Endothelial cell (in vitro differentiated cells): Measurements from ENCODE around the gene EMD. TPM values are rescaled to one million over a fixed set of nuclear protein-coding genes. Genes with fewer than 3 reads are reported as not detected.

Experiments
- DNase-seq: peaks from one replicate; pipeline ENCODE4 v3.0.0; 2021; ENCODE audit warnings: low spot score
- H3K27ac Mint-ChIP-seq: one replicate; pipeline ENCODE4 v1.8.0; 2021; ENCODE audit warnings: mixed read lengths, inconsistent platforms; ENCODE audit not compliant: unreplicated experiment
- H3K27me3 Mint-ChIP-seq: one replicate; pipeline ENCODE4 v1.8.0; 2021; ENCODE audit warnings: mild to moderate bottlenecking, moderate library complexity, mixed read lengths, inconsistent platforms; ENCODE audit not compliant: unreplicated experiment
- H3K36me3 Mint-ChIP-seq: one replicate; pipeline ENCODE4 v1.8.0; 2021; ENCODE audit warnings: mild to moderate bottlenecking, low read depth, mixed read lengths, inconsistent platforms; ENCODE audit not compliant: unreplicated experiment
- H3K4me1 Mint-ChIP-seq: one replicate; pipeline ENCODE4 v1.8.0; 2021; ENCODE audit warnings: mild to moderate bottlenecking, mixed read lengths, inconsistent platforms; ENCODE audit not compliant: unreplicated experiment
- H3K4me3 Mint-ChIP-seq: one replicate; pipeline ENCODE4 v1.8.0; 2021; ENCODE audit warnings: mild to moderate bottlenecking, mixed read lengths, inconsistent platforms; ENCODE audit not compliant: unreplicated experiment
- H3K9me3 Mint-ChIP-seq: one replicate; pipeline ENCODE4 v1.8.0; 2021; ENCODE audit warnings: mixed read lengths, inconsistent platforms; ENCODE audit not compliant: unreplicated experiment
- total RNA-seq: library from RNA; stranded (reverse); fragmentation: NEBNext Ultra II Directional; extraction: Animal tissue kit (Norgen Biotek cat#: 25700); gene quantifications from one replicate; pipeline ENCODE4 v1.2.1, GENCODE V29; 2021; ENCODE audit not compliant: unreplicated experiment
- TF ChIP-seq, protein P1 (sequence below): fragments of 200-600 bp; sonication (generic); IDR thresholded peaks from one replicate; pipeline ENCODE4 v1.5.0; 2021; ENCODE audit warnings: antibody characterized with exemption; ENCODE audit not compliant: unreplicated experiment

The EMD gene
- total RNA-seq, 1 donor from 2014 or later = 44.7 TPM

DNA sequence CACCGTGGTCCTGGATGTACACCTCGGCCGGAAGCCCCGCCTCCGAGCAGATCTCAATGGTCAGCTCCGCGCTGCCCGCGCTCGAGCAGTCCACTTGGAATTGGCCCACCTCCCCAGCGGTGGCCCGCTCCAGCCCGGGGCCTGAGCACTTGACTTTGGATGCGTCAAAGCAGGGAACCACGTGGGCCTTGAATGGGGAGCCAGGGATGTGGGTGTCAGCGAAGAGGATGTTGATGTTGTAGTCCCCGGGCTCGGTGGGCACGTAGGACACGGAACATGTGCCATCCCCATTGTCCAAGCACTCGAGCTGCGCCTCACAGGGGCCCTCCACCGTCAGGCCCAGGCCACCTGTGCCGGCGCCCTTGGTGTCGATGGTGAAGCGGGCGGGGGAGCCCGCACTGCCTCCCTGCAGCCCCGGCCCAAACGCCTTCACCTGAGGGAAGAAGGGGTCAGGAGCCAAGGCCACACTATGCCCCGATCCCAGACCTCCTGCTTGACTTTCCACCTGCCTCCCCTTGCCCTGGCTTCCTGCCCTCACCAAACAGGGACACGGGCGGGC, 18.9 kb upstream of the EMD start:
- H3K4me3 Mint-ChIP-seq = no peak overlapping the region
- H3K36me3 Mint-ChIP-seq = peaks cover 9% of the 10 kb centered on the region
- no peak overlapping the region for H3K27ac Mint-ChIP-seq
- H3K27me3 Mint-ChIP-seq = peaks cover 7% of the 10 kb centered on the region
- no peak for DNase-seq
- H3K4me1 Mint-ChIP-seq = no peaks in the 10 kb centered on the region
- H3K9me3 Mint-ChIP-seq = no peaks in the 10 kb centered on the region
- TF ChIP-seq, protein P1, sequence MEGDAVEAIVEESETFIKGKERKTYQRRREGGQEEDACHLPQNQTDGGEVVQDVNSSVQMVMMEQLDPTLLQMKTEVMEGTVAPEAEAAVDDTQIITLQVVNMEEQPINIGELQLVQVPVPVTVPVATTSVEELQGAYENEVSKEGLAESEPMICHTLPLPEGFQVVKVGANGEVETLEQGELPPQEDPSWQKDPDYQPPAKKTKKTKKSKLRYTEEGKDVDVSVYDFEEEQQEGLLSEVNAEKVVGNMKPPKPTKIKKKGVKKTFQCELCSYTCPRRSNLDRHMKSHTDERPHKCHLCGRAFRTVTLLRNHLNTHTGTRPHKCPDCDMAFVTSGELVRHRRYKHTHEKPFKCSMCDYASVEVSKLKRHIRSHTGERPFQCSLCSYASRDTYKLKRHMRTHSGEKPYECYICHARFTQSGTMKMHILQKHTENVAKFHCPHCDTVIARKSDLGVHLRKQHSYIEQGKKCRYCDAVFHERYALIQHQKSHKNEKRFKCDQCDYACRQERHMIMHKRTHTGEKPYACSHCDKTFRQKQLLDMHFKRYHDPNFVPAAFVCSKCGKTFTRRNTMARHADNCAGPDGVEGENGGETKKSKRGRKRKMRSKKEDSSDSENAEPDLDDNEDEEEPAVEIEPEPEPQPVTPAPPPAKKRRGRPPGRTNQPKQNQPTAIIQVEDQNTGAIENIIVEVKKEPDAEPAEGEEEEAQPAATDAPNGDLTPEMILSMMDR = no peak

DNA sequence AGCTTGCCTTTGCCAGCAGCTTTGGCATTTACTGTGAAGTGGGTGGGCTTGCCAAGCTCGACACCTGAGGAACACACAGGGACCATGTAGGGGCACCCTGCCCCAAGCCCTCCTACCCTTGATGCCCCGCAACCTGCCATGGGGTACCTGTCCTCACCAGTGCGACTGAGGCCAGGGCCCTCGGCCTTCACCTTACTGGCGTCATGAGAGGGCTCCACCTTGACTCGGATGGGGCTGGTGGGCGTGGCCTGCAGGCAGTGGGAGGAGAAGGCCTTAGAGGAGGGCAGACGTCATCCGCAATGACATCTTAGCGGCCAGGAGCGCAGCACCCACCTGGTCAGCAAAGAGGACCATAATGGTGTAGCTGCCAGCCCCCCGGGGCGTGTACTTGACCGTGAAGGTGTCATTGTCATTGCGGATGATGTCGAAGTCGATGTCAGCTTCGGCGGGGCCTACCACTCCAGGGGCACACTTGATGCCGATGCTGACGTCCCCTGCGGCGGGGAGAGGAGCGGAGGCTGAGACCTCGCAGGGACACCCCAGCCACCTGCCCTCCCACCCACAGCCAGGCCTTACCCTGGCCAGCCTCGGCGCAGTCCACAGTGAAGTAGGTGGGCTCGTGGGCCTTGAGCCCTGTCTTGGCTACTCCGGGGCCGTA, 16.9 kb upstream of the EMD start:
- Mint-ChIP-seq H3K36me3 (peaks cover 9% of the 10 kb centered on the region), H3K4me1 (no peaks in the 10 kb centered on the region), H3K27me3 (peaks cover 8% of the 10 kb centered on the region), H3K4me3 (no peak overlapping the region), H3K9me3 (no peaks in the 10 kb centered on the region), H3K27ac (no peak overlapping the region)
- TF ChIP-seq, protein P1 = no peak
- DNase-seq = no peak

DNA sequence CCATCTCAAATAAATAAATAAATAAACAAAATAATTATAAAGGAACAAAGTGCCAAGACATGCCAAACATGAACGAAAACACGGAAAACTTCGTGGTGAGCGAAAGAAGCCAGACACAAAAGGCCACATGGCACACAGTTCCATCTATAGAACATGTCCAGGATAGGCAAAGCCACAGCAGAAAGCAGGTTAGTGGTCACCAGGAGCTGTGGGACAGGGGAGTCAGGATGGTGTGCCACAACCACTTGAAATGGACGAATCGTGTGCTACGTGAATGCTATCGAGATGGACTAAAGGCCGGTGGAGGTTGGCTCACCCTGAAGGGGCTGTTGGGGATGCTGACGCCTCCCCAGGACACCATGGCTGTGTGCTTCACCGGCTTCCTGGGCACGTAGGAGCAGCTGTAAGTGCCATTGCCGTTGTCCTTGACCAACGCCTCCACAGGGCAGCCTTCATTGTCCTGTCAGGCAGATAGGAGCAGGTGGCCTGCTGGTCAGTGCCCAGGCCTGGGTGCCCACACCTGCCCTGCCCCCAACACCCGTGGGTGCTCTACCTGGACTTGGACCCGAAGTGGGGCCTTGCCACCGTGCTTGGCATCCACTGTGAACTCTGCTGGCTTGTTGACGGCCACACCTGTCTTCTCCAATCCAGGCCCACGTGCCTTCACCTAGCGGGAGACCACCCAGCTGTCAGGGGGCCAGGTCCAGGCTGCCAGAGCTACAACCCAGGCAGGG, 15.2 kb upstream of the EMD start:
- Mint-ChIP-seq H3K36me3 (peaks cover 6% of the 10 kb centered on the region), H3K9me3 (no peaks in the 10 kb centered on the region), H3K27me3 (peaks cover 6% of the 10 kb centered on the region), H3K4me3 (no peak overlapping the region), H3K27ac (peak overlapping the region; percentile 74), H3K4me1 (no peaks in the 10 kb centered on the region)
- DNase-seq = no peak
- TF ChIP-seq, protein P1 = no peak

DNA sequence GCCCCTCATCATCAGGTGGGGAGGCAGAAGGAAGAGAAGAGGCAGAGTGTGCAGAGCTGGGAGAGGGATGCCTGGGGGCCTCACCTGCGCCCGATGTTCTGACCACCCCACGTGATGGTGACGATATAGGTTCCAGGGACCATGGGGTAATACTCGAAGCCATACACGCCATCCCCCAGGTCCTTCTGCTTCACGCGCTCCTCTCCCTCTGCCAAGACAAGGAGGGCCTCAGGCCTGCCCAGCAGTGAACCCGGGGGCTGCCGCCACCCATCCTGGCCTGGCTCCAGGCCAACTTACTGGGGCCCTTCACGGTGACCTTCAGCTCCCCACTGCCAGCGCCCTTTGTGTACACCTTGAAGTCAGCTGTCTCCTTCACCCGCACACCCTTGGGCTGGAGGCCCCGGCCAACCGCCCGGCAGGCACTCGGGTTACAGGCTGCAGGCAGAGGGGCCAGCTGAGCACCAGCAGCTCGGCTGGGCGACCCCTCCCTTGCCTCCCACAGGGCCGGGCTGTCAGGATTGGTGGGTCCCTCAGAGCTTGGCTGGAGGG, 14.0 kb upstream of the EMD start:
- DNase-seq = no peak
- H3K27me3 Mint-ChIP-seq = peaks cover 5% of the 10 kb centered on the region
- H3K4me1 Mint-ChIP-seq = no peaks in the 10 kb centered on the region
- H3K27ac Mint-ChIP-seq = no peak overlapping the region
- H3K4me3 Mint-ChIP-seq = no peak overlapping the region
- peaks cover 6% of the 10 kb centered on the region for H3K36me3 Mint-ChIP-seq
- H3K9me3 Mint-ChIP-seq = no peaks in the 10 kb centered on the region
- TF ChIP-seq, protein P1 = no peak
